Fibroblast of pulmonary artery (primary cell): Measurements from ENCODE around the gene PER2.
"Not testable (repeated sequence)": the region's sequence is repeated elsewhere in the genome, so short reads cannot be mapped to it uniquely, and the experiment has no call there.

Experiments
- DNase-seq: peaks from one replicate; pipeline ENCODE4 v3.0.0-alpha.2; 2010; ENCODE audit warnings: low read depth
- H3K4me3 ChIP-seq: replicated peaks from 2 replicates; pipeline ENCODE4 v1.5.1; 2011; ENCODE audit warnings: low read depth, mild to moderate bottlenecking, control low read depth, low read length, moderate library complexity
- CTCF ChIP-seq: IDR thresholded peaks from 2 replicates; pipeline ENCODE4 v1.5.1; 2011; ENCODE audit warnings: mild to moderate bottlenecking, control low read depth, low read length, inconsistent platforms; ENCODE audit errors: missing control alignments

PER2 gene

GRCh38 chr2:238320648-238321281, 32.4 kb upstream of the PER2 start:
- peak overlapping the region; percentile 65 for H3K4me3 ChIP-seq
- DNase-seq: no peak
- TF ChIP-seq CTCF: no peak

- peak; percentile 92 for DNase-seq
- no peak for TF ChIP-seq CTCF
- H3K4me3 ChIP-seq: peak within 1 kb of the TSS; percentile 65
Measured at GRCh38 chr2:238320246-238320647, 31.8 kb upstream of the PER2 start, which contains the start of gene TRAF3IP1. Gene TRAF3IP1, plus strand, starts transcription at chr2:238320518. Its CDS starts 145 bp downstream, at chr2:238320663.

- TF ChIP-seq CTCF: no peak
- no peak overlapping the region for H3K4me3 ChIP-seq
- no peak for DNase-seq
Measured at GRCh38 chr2:238315031-238315595, 26.7 kb upstream of the PER2 start.

- no peak for TF ChIP-seq CTCF
- H3K4me3 ChIP-seq: no peak overlapping the region
- DNase-seq: no peak
Measured at GRCh38 chr2:238314576-238314975, 26.2 kb upstream of the PER2 start.

GRCh38 chr2:238313991-238314350, 25.6 kb upstream of the PER2 start:
- no peak for DNase-seq
- TF ChIP-seq CTCF: no peak
- H3K4me3 ChIP-seq: no peak overlapping the region

GRCh38 chr2:238313289-238313990, 25.0 kb upstream of the PER2 start:
- DNase-seq: no peak
- TF ChIP-seq CTCF: no peak
- no peak overlapping the region for H3K4me3 ChIP-seq

GRCh38 chr2:238310721-238311120, 22.3 kb upstream of the PER2 start:
- not testable (repeated sequence) for H3K4me3 ChIP-seq, DNase-seq
